Keratinocyte (primary cell): ENCODE measurements around the gene NMNAT2.

Experiments used
- EZH2 ChIP-seq: IDR thresholded peaks from one replicate; pipeline ENCODE4 v1.6.1; 2012; ENCODE audit warnings: inconsistent platforms, mild to moderate bottlenecking, low read length, moderate library complexity
- TF ChIP-seq, protein P1 (sequence below), 3 experiments: IDR thresholded peaks in 1 of 3; conservative IDR thresholded peaks in 1 of 3; optimal IDR thresholded peaks in 1 of 3; 2 replicates in 2 of 3; 3 replicates in 1 of 3; pipeline versions ENCODE3 to v1.5.1; 2011; ENCODE audit warnings: low read length in 3 of 3, mild to moderate bottlenecking in 3 of 3, moderate library complexity in 2 of 3, control low read depth in 1 of 3, inconsistent platforms in 1 of 3; ENCODE audit not compliant: insufficient read depth in 2 of 3; ENCODE audit errors: extremely low read depth in 1 of 3

DNA sequence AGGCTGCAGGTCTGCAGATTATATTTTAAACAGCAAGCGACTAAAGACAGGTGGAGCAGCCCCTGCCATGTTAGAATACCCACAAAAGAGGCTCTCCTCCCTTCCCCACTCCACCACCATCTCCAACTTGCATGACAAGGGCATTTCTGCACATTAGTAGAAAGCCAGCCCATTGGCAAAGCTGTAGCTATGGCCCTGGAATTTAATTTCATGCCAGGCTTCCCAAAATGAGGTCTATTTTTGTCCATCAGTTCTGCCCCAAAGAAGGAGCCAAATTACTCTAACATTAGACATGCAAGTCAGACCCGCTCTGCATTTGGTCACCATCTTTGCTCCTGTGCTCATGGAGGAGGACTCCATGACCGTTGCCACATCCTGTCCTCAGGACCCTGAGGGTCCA, 116.9 kb downstream of the NMNAT2 start:
- TF ChIP-seq, protein P1, sequence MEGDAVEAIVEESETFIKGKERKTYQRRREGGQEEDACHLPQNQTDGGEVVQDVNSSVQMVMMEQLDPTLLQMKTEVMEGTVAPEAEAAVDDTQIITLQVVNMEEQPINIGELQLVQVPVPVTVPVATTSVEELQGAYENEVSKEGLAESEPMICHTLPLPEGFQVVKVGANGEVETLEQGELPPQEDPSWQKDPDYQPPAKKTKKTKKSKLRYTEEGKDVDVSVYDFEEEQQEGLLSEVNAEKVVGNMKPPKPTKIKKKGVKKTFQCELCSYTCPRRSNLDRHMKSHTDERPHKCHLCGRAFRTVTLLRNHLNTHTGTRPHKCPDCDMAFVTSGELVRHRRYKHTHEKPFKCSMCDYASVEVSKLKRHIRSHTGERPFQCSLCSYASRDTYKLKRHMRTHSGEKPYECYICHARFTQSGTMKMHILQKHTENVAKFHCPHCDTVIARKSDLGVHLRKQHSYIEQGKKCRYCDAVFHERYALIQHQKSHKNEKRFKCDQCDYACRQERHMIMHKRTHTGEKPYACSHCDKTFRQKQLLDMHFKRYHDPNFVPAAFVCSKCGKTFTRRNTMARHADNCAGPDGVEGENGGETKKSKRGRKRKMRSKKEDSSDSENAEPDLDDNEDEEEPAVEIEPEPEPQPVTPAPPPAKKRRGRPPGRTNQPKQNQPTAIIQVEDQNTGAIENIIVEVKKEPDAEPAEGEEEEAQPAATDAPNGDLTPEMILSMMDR (optimal IDR thresholded peaks at IDR 0.05 in 1 of 3, IDR thresholded peaks at IDR 0.05 in 1 of 3, conservative IDR thresholded peaks at IDR 0.05 in 1 of 3; ENCODE audit: extremely low read depth in 1 of 3, insufficient read depth in 2 of 3, low read length in 3 of 3): no peak
- TF ChIP-seq EZH2: no peak
